OCI-LY7 (cell line): Measurements from ENCODE around the gene CHST9. TPM values are rescaled to one million over a fixed set of nuclear protein-coding genes. Genes with fewer than 3 reads are reported as not detected.

Experiments
- BruUV-seq: library from RNA; stranded (reverse); fragments of 400-500 nt; replicated peaks from 2 replicates; lab custom pipeline; 2021; lab: Mats Ljungman, UMichigan
- CTCF ChIA-PET: fragments of 300-600 bp; sonication (Branson Sonifier 250); formaldehyde crosslinking; loops from one replicate; lab custom pipeline; 2022; ENCODE audit warnings: antibody characterized with exemption; ENCODE audit not compliant: unreplicated experiment; lab: Charles Lee
- POLR2A ChIA-PET: fragments of 300-600 bp; sonication (Branson Sonifier 250); formaldehyde crosslinking; loops from one replicate; lab custom pipeline; 2022; ENCODE audit warnings: antibody characterized with exemption; lab: Charles Lee
- DNase-seq: peaks from one replicate; pipeline ENCODE4 v3.0.0-alpha.2; 2015; ENCODE audit warnings: low spot score
- H2AFZ ChIP-seq: fragments of 200-600 bp; sonication (generic), shearing (Covaris generic); 2 replicates; pipeline ENCODE4 v1.6.1; 2014; ENCODE audit warnings: mild to moderate bottlenecking, antibody characterized with exemption, low read length, moderate library complexity
- H3K27ac ChIP-seq: fragments of 200-600 bp; sonication (generic); 2 replicates; pipeline ENCODE4 v1.5.1; 2014; ENCODE audit warnings: mixed run types, low read depth, mild to moderate bottlenecking, moderate library complexity, low read length, inconsistent platforms; ENCODE audit not compliant: poor library complexity, severe bottlenecking
- H3K36me3 ChIP-seq: fragments of 200-600 bp; sonication (generic); 2 replicates; pipeline ENCODE4 v1.6.1; 2014; ENCODE audit warnings: mild to moderate bottlenecking, antibody characterized with exemption, low read length, moderate library complexity, mixed read lengths; ENCODE audit not compliant: insufficient read depth
- H3K4me1 ChIP-seq: fragments of 200-600 bp; sonication (generic); 2 replicates; pipeline ENCODE4 v1.5.1; 2014; ENCODE audit warnings: mild to moderate bottlenecking, low read length; ENCODE audit not compliant: insufficient read depth, poor library complexity, severe bottlenecking
- H3K4me2 ChIP-seq: fragments of 200-600 bp; sonication (generic); 2 replicates; pipeline ENCODE4 v1.6.1; 2014; ENCODE audit warnings: mild to moderate bottlenecking, low read length
- H3K4me3 ChIP-seq: fragments of 200-600 bp; sonication (generic); 2 replicates; pipeline ENCODE4 v1.5.1; 2014; ENCODE audit warnings: mild to moderate bottlenecking, low read depth, low read length; ENCODE audit not compliant: poor library complexity, severe bottlenecking
- H3K79me2 ChIP-seq: fragments of 200-600 bp; sonication (generic); 2 replicates; pipeline ENCODE4 v1.6.1; 2016; ENCODE audit warnings: low read depth, mild to moderate bottlenecking, low read length, moderate library complexity, mixed read lengths; ENCODE audit not compliant: insufficient read depth
- H3K9me2 ChIP-seq: fragments of 200-600 bp; sonication (generic); 2 replicates; pipeline ENCODE4 v1.6.1; 2016; ENCODE audit warnings: mild to moderate bottlenecking, low read length, mixed read lengths; ENCODE audit not compliant: insufficient read depth
- H3K9me3 ChIP-seq: fragments of 200-600 bp; sonication (generic); 2 replicates; pipeline ENCODE4 v1.6.1; 2014; ENCODE audit warnings: mild to moderate bottlenecking, mixed run types, low read length, mixed read lengths
- H4K20me1 ChIP-seq: fragments of 200-600 bp; sonication (generic); 2 replicates; pipeline ENCODE4 v1.6.1; 2014; ENCODE audit warnings: mild to moderate bottlenecking, antibody characterized with exemption, low read length, moderate library complexity, mixed read lengths; ENCODE audit not compliant: insufficient read depth
- CTCF ChIP-seq: fragments of 200-600 bp; sonication (generic); conservative IDR thresholded peaks from 2 replicates; pipeline ENCODE4 v1.5.1; 2014; ENCODE audit warnings: mild to moderate bottlenecking, antibody characterized with exemption, low read length, moderate library complexity, mixed read lengths
- EZH2phosphoT487 ChIP-seq: fragments of 200-600 bp; sonication (generic); IDR thresholded peaks from 2 replicates; pipeline ENCODE4 v1.6.1; 2018; ENCODE audit warnings: low read depth, borderline replicate concordance, mild to moderate bottlenecking, mixed run types, antibody characterized with exemption, low read length, moderate library complexity, mixed read lengths
- intact Hi-C: fragments of 100-400 bp; cut with micrococcal nuclease; formaldehyde crosslinking; loops from one replicate; pipeline ENCODE4 v1.10.0; 2022; ENCODE audit not compliant: unreplicated experiment
- total RNA-seq, 2 experiments: library from RNA; depleted of rRNA in 1 of 2; stranded (reverse); fragments of >200 nt in 1 of 2; shearing (Covaris generic) in 1 of 2; gene quantifications; 2 replicates each; pipeline ENCODE4 v1.2.3, GENCODE V29; 2014 to 2022

CHST9 gene
- total RNA-seq, 2 experiments from 2014 or later, result not detected

- Histone ChIP-seq H2AFZ (no peak overlapping the region), H4K20me1 (no peaks in the 10 kb centered on the region), H3K9me2 (no peaks in the 10 kb centered on the region), H3K4me2 (no peak overlapping the region), H3K9me3 (no peaks in the 10 kb centered on the region), H3K79me2 (no peaks in the 10 kb centered on the region), H3K4me1 (no peaks in the 10 kb centered on the region), H3K36me3 (no peaks in the 10 kb centered on the region), H3K4me3 (no peak overlapping the region), H3K27ac (no peak overlapping the region)
- POLR2A ChIA-PET, result no interaction called here
- no peak for DNase-seq
- BruUV-seq, result no TSS peak
- TF ChIP-seq EZH2phosphoT487, result no peak
- TF ChIP-seq CTCF, result no peak
- intact Hi-C loops, result loop anchor here (5.0 to 10.0 kb wide), 4 partner anchors 354 to 604 kb away; no protein-coding TSS in a partner anchor
- CTCF ChIA-PET, result no interaction called here
Observed at GRCh38 chr18:27009293-27009692, 175.8 kb downstream of the CHST9 start.

GRCh38 chr18:27008575-27008974 lies 176.5 kb downstream of the CHST9 start:
- H3K36me3 ChIP-seq, result no peaks in the 10 kb centered on the region
- intact Hi-C loops, result loop anchor here (5.0 to 10.0 kb wide), 4 partner anchors 354 to 604 kb away; no protein-coding TSS in a partner anchor
- DNase-seq, result no peak
- H3K9me3 ChIP-seq, result no peaks in the 10 kb centered on the region
- BruUV-seq, result no TSS peak
- no peak overlapping the region for H3K4me2 ChIP-seq
- H2AFZ ChIP-seq, result no peak overlapping the region
- H3K4me3 ChIP-seq, result no peak overlapping the region
- CTCF ChIA-PET, result no interaction called here
- H4K20me1 ChIP-seq, result no peaks in the 10 kb centered on the region
- H3K79me2 ChIP-seq, result no peaks in the 10 kb centered on the region
- POLR2A ChIA-PET, result no interaction called here
- TF ChIP-seq EZH2phosphoT487 (no peak), CTCF (no peak)
- no peaks in the 10 kb centered on the region for H3K4me1 ChIP-seq
- no peak overlapping the region for H3K27ac ChIP-seq
- no peaks in the 10 kb centered on the region for H3K9me2 ChIP-seq

DNA sequence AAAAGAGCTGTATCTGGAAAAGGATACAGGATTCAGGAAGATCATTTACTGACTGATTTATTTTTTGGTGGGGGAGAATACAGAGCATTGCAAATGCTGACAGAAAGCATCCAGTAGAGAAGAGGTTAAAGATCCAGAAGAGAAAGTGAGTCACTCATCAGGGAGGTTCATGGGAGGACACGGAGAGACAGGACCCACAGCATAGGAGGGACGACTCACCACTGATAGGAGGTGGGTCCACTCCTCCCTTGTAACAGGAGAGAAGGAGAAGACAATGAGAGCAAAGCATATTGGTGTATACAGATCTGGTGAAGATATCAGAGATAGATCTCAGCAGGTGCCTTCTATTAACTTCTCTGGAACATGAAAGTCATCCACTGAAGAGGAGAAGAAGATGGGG lies 177.2 kb downstream of the CHST9 start:
- POLR2A ChIA-PET, result no interaction called here
- no peak for TF ChIP-seq CTCF
- TF ChIP-seq EZH2phosphoT487, result no peak
- Histone ChIP-seq H3K4me2 (no peak overlapping the region), H3K4me1 (no peaks in the 10 kb centered on the region), H4K20me1 (no peaks in the 10 kb centered on the region), H3K9me3 (no peaks in the 10 kb centered on the region), H3K9me2 (no peaks in the 10 kb centered on the region), H3K27ac (no peak overlapping the region), H3K36me3 (no peaks in the 10 kb centered on the region), H2AFZ (no peak overlapping the region), H3K4me3 (no peak overlapping the region), H3K79me2 (no peaks in the 10 kb centered on the region)
- intact Hi-C loops, result loop anchor here (5.0 to 10.0 kb wide), 4 partner anchors 353 to 603 kb away; no protein-coding TSS in a partner anchor
- no peak for DNase-seq
- BruUV-seq, result no TSS peak
- CTCF ChIA-PET, result no interaction called here
